Erythroblast (primary cell): Measurements from ENCODE around the gene ADAMTS2.

Experiments
- GATA1 ChIP-seq: IDR thresholded peaks from 2 replicates; pipeline ENCODE4 v1.6.1; 2011; ENCODE audit warnings: low read depth, mild to moderate bottlenecking, control low read depth, low read length, moderate library complexity
- POLR2A ChIP-seq: IDR thresholded peaks from 2 replicates; pipeline ENCODE4 v1.6.1; 2011; ENCODE audit warnings: mild to moderate bottlenecking, low read length

DNA sequence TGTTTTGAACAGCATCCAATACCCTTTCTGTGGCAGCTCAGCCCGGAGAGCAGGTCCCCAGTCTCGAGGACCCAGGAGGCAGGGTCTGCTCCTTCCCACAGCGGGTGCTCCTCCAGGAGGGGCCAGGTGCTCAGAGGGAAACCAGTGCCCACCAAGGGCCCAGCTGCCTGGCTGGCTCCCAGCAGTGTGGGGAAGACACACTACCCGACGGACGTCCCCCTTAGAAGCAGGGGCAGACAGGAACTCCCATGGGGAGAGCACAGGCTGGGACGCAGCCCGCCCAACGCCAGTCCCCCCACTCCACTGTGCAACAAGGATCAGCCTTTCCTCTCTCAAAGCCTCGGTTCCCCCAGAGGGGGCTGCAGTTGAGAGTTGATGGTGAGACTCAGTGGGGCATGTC lies 57.6 kb downstream of the ADAMTS2 start:
- TF ChIP-seq POLR2A = no peak
- TF ChIP-seq GATA1 = no peak
